Ramos (cell line): ENCODE results near the gene RASSF5.

Source experiments
- in situ Hi-C: fragments of 300-500 bp; cut with MboI; formaldehyde crosslinking; loops from one replicate; pipeline ENCODE4 v1.14.3; 2022; ENCODE audit warnings: low sequenced_read_pairs; ENCODE audit not compliant: unreplicated experiment

Gene RASSF5

GRCh38 chr1:206560007-206560716, 52.8 kb downstream of the RASSF5 start:
- in situ Hi-C loops = no loop called here

GRCh38 chr1:206563367-206564207, 56.3 kb downstream of the RASSF5 start:
- in situ Hi-C loops = no loop called here

- in situ Hi-C loops = no loop called here
Measured at GRCh38 chr1:206565995-206566394, 58.7 kb downstream of the RASSF5 start.

GRCh38 chr1:206566999-206567398, 59.7 kb downstream of the RASSF5 start:
- in situ Hi-C loops = no loop called here

- in situ Hi-C loops = no loop called here
Measured at GRCh38 chr1:206568256-206568655, 60.9 kb downstream of the RASSF5 start.

GRCh38 chr1:206568779-206569352, 61.5 kb downstream of the RASSF5 start:
- in situ Hi-C loops = no loop called here

GRCh38 chr1:206569556-206569955, 62.2 kb downstream of the RASSF5 start:
- in situ Hi-C loops = no loop called here

GRCh38 chr1:206570529-206570928, 63.2 kb downstream of the RASSF5 start:
- in situ Hi-C loops = no loop called here

- in situ Hi-C loops = no loop called here
Measured at GRCh38 chr1:206572835-206573234, 65.5 kb downstream of the RASSF5 start.

GRCh38 chr1:206573319-206573718, 66.0 kb downstream of the RASSF5 start:
- in situ Hi-C loops = no loop called here

- in situ Hi-C loops = no loop called here
Measured at GRCh38 chr1:206573762-206574161, 66.4 kb downstream of the RASSF5 start.

- in situ Hi-C loops = no loop called here
Measured at GRCh38 chr1:206575165-206575893, 68.0 kb downstream of the RASSF5 start.

GRCh38 chr1:206575894-206576737, 68.8 kb downstream of the RASSF5 start:
- in situ Hi-C loops = no loop called here

- in situ Hi-C loops = no loop called here
Measured at GRCh38 chr1:206577626-206578025, 70.3 kb downstream of the RASSF5 start.

- in situ Hi-C loops = no loop called here
Measured at GRCh38 chr1:206578068-206578977, 71.0 kb downstream of the RASSF5 start.

GRCh38 chr1:206578978-206579374, 71.6 kb downstream of the RASSF5 start:
- in situ Hi-C loops = no loop called here

- in situ Hi-C loops = loop anchor here (5.0 kb wide), 2 partner anchors 33 to 93 kb away; no protein-coding TSS in a partner anchor
Measured at GRCh38 chr1:206579747-206580437, 72.6 kb downstream of the RASSF5 start.
